ENCODE results near the gene SFPQ.
"Not testable (repeated sequence)": the region's sequence is repeated elsewhere in the genome, so short reads cannot be mapped to it uniquely, and the experiment has no call there.

The SFPQ gene

GRCh38 chr1:35188578-35189392 lies 4.2 kb downstream of the SFPQ start:
- DNase-seq (ENCODE audit: low read depth, low spot score) = no peak

GRCh38 chr1:35187816-35188342 lies 5.1 kb downstream of the SFPQ start:
- no peak for DNase-seq (ENCODE audit: low read depth, low spot score)

- no peak for DNase-seq (ENCODE audit: low read depth, low spot score)
Observed at GRCh38 chr1:35186239-35186638, 6.7 kb downstream of the SFPQ start.

- DNase-seq (ENCODE audit: low read depth, low spot score) = no peak
Observed at GRCh38 chr1:35185200-35185599, 7.7 kb downstream of the SFPQ start.

GRCh38 chr1:35184495-35185199 lies 8.3 kb downstream of the SFPQ start:
- DNase-seq (ENCODE audit: low read depth, low spot score) = no peak

GRCh38 chr1:35181790-35182455 lies 11.0 kb downstream of the SFPQ start:
- DNase-seq (ENCODE audit: low read depth, low spot score) = no peak

GRCh38 chr1:35180776-35181374 lies 12.1 kb downstream of the SFPQ start:
- DNase-seq (ENCODE audit: low read depth, low spot score) = no peak

- no peak for DNase-seq (ENCODE audit: low read depth, low spot score)
Observed at GRCh38 chr1:35179908-35180307, 13.0 kb downstream of the SFPQ start.

- DNase-seq (ENCODE audit: low read depth, low spot score) = no peak
Observed at GRCh38 chr1:35178874-35179380, 14.0 kb downstream of the SFPQ start.

- no peak for DNase-seq (ENCODE audit: low read depth, low spot score)
Observed at GRCh38 chr1:35178295-35178695, 14.7 kb downstream of the SFPQ start.

- DNase-seq (ENCODE audit: low read depth, low spot score) = no peak
Observed at GRCh38 chr1:35177237-35177786, 15.6 kb downstream of the SFPQ start.

- no peak for DNase-seq (ENCODE audit: low read depth, low spot score)
Observed at GRCh38 chr1:35175602-35176001, 17.3 kb downstream of the SFPQ start.

GRCh38 chr1:35175098-35175576 lies 17.8 kb downstream of the SFPQ start:
- no peak for DNase-seq (ENCODE audit: low read depth, low spot score)

GRCh38 chr1:35173909-35174540 lies 18.9 kb downstream of the SFPQ start:
- DNase-seq (ENCODE audit: low read depth, low spot score) = no peak

- DNase-seq (ENCODE audit: low read depth, low spot score) = no peak
Observed at GRCh38 chr1:35173491-35173890, 19.5 kb downstream of the SFPQ start.

- no peak for DNase-seq (ENCODE audit: low read depth, low spot score)
Observed at GRCh38 chr1:35172022-35172421, 20.9 kb downstream of the SFPQ start.

- no peak for DNase-seq (ENCODE audit: low read depth, low spot score)
Observed at GRCh38 chr1:35171579-35171978, 21.4 kb downstream of the SFPQ start.

GRCh38 chr1:35164893-35165292 lies 28.1 kb downstream of the SFPQ start:
- no peak for DNase-seq (ENCODE audit: low read depth, low spot score)

GRCh38 chr1:35151220-35151619 lies 41.7 kb downstream of the SFPQ start:
- DNase-seq (ENCODE audit: low read depth, low spot score) = no peak

- DNase-seq (ENCODE audit: low read depth, low spot score) = not testable (repeated sequence)
Observed at GRCh38 chr1:35145892-35146549, 46.9 kb downstream of the SFPQ start.
